Panc1 (cell line): ENCODE measurements around the gene OR10J4. TPM values are rescaled to one million over a fixed set of nuclear protein-coding genes. Genes with fewer than 3 reads are reported as not detected.

ENCODE experiments used
- ATAC-seq: fragments of 200-7000 bp; cut with Tn5 transposase; 2 replicates; pipeline ENCODE4 v1.9.1; 2020; ENCODE audit warnings: mild to moderate bottlenecking, moderate library complexity
- BruUV-seq: library from RNA; stranded (reverse); fragments of 400-500 nt; replicated peaks from 2 replicates; lab custom pipeline; 2021; lab: Mats Ljungman, UMichigan
- CTCF ChIA-PET: fragments of 300-600 bp; sonication (Branson Sonifier 250); formaldehyde crosslinking; loops from one replicate; lab custom pipeline; 2022; ENCODE audit warnings: antibody characterized with exemption; lab: Charles Lee
- POLR2A ChIA-PET: fragments of 300-600 bp; sonication (Branson Sonifier 250); formaldehyde crosslinking; loops from one replicate; lab custom pipeline; 2022; ENCODE audit warnings: antibody characterized with exemption; lab: Charles Lee
- DNase-seq: peaks from one replicate; pipeline ENCODE4 v3.0.0-alpha.2; 2010; ENCODE audit warnings: low read depth, low spot score
- H3K27ac ChIP-seq: 2 replicates; pipeline ENCODE4 v1.5.1; 2011; ENCODE audit warnings: mild to moderate bottlenecking, low read length, inconsistent platforms
- H3K27me3 ChIP-seq: fragments of 200-500 bp; sonication (Bioruptor generic); 2 replicates; pipeline ENCODE4 v1.6.0; 2014; ENCODE audit warnings: low read length, inconsistent platforms; ENCODE audit not compliant: control insufficient read depth, insufficient read depth
- H3K36me3 ChIP-seq: fragments of 200-500 bp; sonication (Bioruptor generic); 2 replicates; pipeline ENCODE4 v1.5.1; 2014; ENCODE audit warnings: inconsistent platforms, mild to moderate bottlenecking, low read length, moderate library complexity; ENCODE audit not compliant: control insufficient read depth, insufficient read depth
- H3K4me1 ChIP-seq: 2 replicates; pipeline ENCODE4 v1.5.1; 2011; ENCODE audit warnings: inconsistent platforms, mild to moderate bottlenecking, low read length, moderate library complexity; ENCODE audit not compliant: control insufficient read depth, insufficient read depth
- H3K4me3 ChIP-seq, 2 experiments: 2 replicates each; pipeline ENCODE4 v1.5.1; 2011 to 2012; ENCODE audit warnings: low read depth in 2 of 2, low read length in 2 of 2, mild to moderate bottlenecking in 2 of 2, inconsistent platforms in 1 of 2, moderate library complexity in 1 of 2
- H3K9me3 ChIP-seq: fragments of 200-500 bp; sonication (Bioruptor generic); 2 replicates; pipeline ENCODE4 v1.5.1; 2014; ENCODE audit warnings: low read depth, mild to moderate bottlenecking, inconsistent platforms, low read length, moderate library complexity; ENCODE audit not compliant: control insufficient read depth, insufficient read depth
- CTCF ChIP-seq: fragments of 450-650 bp; IDR thresholded peaks from 2 replicates; pipeline ENCODE4 v1.5.1; 2017; ENCODE audit warnings: mild to moderate bottlenecking
- POLR2AphosphoS5 ChIP-seq: IDR thresholded peaks from 2 replicates; pipeline ENCODE4 v1.6.1; 2012; ENCODE audit warnings: mild to moderate bottlenecking, low read depth, low read length, moderate library complexity
- SIN3A ChIP-seq: IDR thresholded peaks from 2 replicates; pipeline ENCODE4 v1.6.1; 2012; ENCODE audit warnings: low read depth, mild to moderate bottlenecking, low read length, moderate library complexity, borderline replicate concordance; ENCODE audit not compliant: insufficient read depth
- TCF7L2 ChIP-seq: IDR thresholded peaks from 2 replicates; pipeline ENCODE4 v1.6.1; 2011; ENCODE audit warnings: mild to moderate bottlenecking, low read depth, low read length, inconsistent platforms
- in situ Hi-C: cut with HindIII; loops from 2 replicates; pipeline ENCODE4 v1.10.0; 2016; ENCODE audit warnings: low sequenced_read_pairs, low pct_unique_long_range_greater_than_20kb
- intact Hi-C: fragments of 100-400 bp; cut with micrococcal nuclease; formaldehyde crosslinking; loops from one replicate; pipeline ENCODE4 v1.10.0; 2022; ENCODE audit not compliant: unreplicated experiment
- total RNA-seq: library from RNA; stranded (reverse); gene quantifications from one replicate; pipeline ENCODE4 v1.2.1, GENCODE V29; 2021; ENCODE audit not compliant: unreplicated experiment
- TF ChIP-seq, protein P1 (sequence below), 2 experiments: IDR thresholded peaks; 2 replicates each; pipeline ENCODE4 v1.6.1; 2011 to 2012; ENCODE audit warnings: low read depth in 2 of 2, control low read depth in 1 of 2, low read length in 1 of 2, mild to moderate bottlenecking in 1 of 2, moderate library complexity in 1 of 2; ENCODE audit not compliant: insufficient read depth in 1 of 2

OR10J4 gene
- total RNA-seq, 1 experiment from 2014 or later: not detected

GRCh38 chr1:159468321-159468720 is 36.3 kb downstream of the OR10J4 start:
- BruUV-seq: no TSS peak
- TF ChIP-seq, protein P1, sequence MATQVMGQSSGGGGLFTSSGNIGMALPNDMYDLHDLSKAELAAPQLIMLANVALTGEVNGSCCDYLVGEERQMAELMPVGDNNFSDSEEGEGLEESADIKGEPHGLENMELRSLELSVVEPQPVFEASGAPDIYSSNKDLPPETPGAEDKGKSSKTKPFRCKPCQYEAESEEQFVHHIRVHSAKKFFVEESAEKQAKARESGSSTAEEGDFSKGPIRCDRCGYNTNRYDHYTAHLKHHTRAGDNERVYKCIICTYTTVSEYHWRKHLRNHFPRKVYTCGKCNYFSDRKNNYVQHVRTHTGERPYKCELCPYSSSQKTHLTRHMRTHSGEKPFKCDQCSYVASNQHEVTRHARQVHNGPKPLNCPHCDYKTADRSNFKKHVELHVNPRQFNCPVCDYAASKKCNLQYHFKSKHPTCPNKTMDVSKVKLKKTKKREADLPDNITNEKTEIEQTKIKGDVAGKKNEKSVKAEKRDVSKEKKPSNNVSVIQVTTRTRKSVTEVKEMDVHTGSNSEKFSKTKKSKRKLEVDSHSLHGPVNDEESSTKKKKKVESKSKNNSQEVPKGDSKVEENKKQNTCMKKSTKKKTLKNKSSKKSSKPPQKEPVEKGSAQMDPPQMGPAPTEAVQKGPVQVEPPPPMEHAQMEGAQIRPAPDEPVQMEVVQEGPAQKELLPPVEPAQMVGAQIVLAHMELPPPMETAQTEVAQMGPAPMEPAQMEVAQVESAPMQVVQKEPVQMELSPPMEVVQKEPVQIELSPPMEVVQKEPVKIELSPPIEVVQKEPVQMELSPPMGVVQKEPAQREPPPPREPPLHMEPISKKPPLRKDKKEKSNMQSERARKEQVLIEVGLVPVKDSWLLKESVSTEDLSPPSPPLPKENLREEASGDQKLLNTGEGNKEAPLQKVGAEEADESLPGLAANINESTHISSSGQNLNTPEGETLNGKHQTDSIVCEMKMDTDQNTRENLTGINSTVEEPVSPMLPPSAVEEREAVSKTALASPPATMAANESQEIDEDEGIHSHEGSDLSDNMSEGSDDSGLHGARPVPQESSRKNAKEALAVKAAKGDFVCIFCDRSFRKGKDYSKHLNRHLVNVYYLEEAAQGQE (IDR thresholded peaks at IDR 0.05; ENCODE audit: insufficient read depth in 1 of 2, low read depth in 2 of 2, low read length in 1 of 2): no peak
- TF ChIP-seq POLR2AphosphoS5 (no peak), CTCF (no peak), TCF7L2 (no peak), SIN3A (no peak)
- POLR2A ChIA-PET: no interaction called here

GRCh38 chr1:159469921-159470533 is 38.0 kb downstream of the OR10J4 start:
- Histone ChIP-seq H3K27me3 (no peaks in the 10 kb centered on the region), H3K4me1 (no peaks in the 10 kb centered on the region), H3K27ac (no peak overlapping the region), H3K9me3 (no peaks in the 10 kb centered on the region), H3K36me3 (no peaks in the 10 kb centered on the region), H3K4me3 (no peak overlapping the region)
- TF ChIP-seq TCF7L2 (no peak), POLR2AphosphoS5 (no peak), SIN3A (no peak), CTCF (no peak)
- TF ChIP-seq, protein P1 (IDR thresholded peaks at IDR 0.05; ENCODE audit: insufficient read depth in 1 of 2, low read depth in 2 of 2, low read length in 1 of 2): no peak
- intact Hi-C loops: no loop called here
- BruUV-seq: no TSS peak
- ATAC-seq (no peak), DNase-seq (no peak)
- CTCF ChIA-PET: no interaction called here
- in situ Hi-C loops: no loop called here
- POLR2A ChIA-PET: no interaction called here

More at GRCh38 chr1:159468321-159468720, 36.3 kb downstream of the OR10J4 start:
- in situ Hi-C loops: no loop called here
- CTCF ChIA-PET: no interaction called here
- H3K4me1 ChIP-seq: no peaks in the 10 kb centered on the region
- H3K9me3 ChIP-seq: no peaks in the 10 kb centered on the region
- no peak for ATAC-seq
- H3K27me3 ChIP-seq: no peaks in the 10 kb centered on the region
- no peak overlapping the region for H3K4me3 ChIP-seq
- intact Hi-C loops: no loop called here
- H3K36me3 ChIP-seq: no peaks in the 10 kb centered on the region
- DNase-seq: no peak
- no peak overlapping the region for H3K27ac ChIP-seq
